Ectodermal cell (in vitro differentiated cells): ENCODE data around the gene SCN2B. TPM values are rescaled to one million over a fixed set of nuclear protein-coding genes. Genes with fewer than 3 reads are reported as not detected.
A peak's percentile ranks its signal among the peaks of the same experiment; 100 is the strongest.

Experiments used
- H3K27ac ChIP-seq: 2 replicates; pipeline ENCODE4 v1.7.0; 2013; ENCODE audit warnings: mild to moderate bottlenecking, low read depth, low read length; ENCODE audit not compliant: insufficient read depth, poor library complexity, severe bottlenecking
- H3K27me3 ChIP-seq: 2 replicates; pipeline ENCODE4 v1.7.0; 2013; ENCODE audit warnings: mild to moderate bottlenecking, low read length; ENCODE audit not compliant: insufficient read depth, control insufficient read depth, poor library complexity, severe bottlenecking
- H3K36me3 ChIP-seq: one replicate; pipeline ENCODE4 v1.7.0; 2013; ENCODE audit warnings: low read length; ENCODE audit not compliant: control insufficient read depth, insufficient read depth
- H3K4me1 ChIP-seq: one replicate; pipeline ENCODE4 v1.7.0; 2013; ENCODE audit warnings: low read length; ENCODE audit not compliant: control insufficient read depth, insufficient read depth
- H3K4me3 ChIP-seq: 2 replicates; pipeline ENCODE4 v1.7.0; 2013; ENCODE audit warnings: low read depth, low read length, control low read depth; ENCODE audit not compliant: insufficient read depth
- H3K9me3 ChIP-seq: 2 replicates; pipeline ENCODE4 v1.7.0; 2013; ENCODE audit warnings: mild to moderate bottlenecking, low read length, moderate library complexity; ENCODE audit not compliant: control insufficient read depth
- WGBS, 2 experiments: methylation state at CpG; one replicate each; pipeline ENCODE4 v1.1.7; 2013; ENCODE audit warnings: missing lambda C conversion rate in 2 of 2; 5-methylcytosine and 5-hydroxymethylcytosine counted together
- polyA plus RNA-seq, 4 experiments: library from polyadenylated mRNA; stranded (reverse); fragments of 50-300 nt; gene quantifications; one replicate each; pipeline ENCODE4 v1.2.3, GENCODE V29; 2013

SCN2B gene, protein sequence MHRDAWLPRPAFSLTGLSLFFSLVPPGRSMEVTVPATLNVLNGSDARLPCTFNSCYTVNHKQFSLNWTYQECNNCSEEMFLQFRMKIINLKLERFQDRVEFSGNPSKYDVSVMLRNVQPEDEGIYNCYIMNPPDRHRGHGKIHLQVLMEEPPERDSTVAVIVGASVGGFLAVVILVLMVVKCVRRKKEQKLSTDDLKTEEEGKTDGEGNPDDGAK
- polyA plus RNA-seq (2013, experiment 1 of 4), result 0.67 TPM
- polyA plus RNA-seq (2013, experiment 2 of 4), result 0.44 TPM
- polyA plus RNA-seq (2013, experiment 3 of 4), result 0.43 TPM
- 0.57 TPM for polyA plus RNA-seq (2013, experiment 4 of 4)

DNA sequence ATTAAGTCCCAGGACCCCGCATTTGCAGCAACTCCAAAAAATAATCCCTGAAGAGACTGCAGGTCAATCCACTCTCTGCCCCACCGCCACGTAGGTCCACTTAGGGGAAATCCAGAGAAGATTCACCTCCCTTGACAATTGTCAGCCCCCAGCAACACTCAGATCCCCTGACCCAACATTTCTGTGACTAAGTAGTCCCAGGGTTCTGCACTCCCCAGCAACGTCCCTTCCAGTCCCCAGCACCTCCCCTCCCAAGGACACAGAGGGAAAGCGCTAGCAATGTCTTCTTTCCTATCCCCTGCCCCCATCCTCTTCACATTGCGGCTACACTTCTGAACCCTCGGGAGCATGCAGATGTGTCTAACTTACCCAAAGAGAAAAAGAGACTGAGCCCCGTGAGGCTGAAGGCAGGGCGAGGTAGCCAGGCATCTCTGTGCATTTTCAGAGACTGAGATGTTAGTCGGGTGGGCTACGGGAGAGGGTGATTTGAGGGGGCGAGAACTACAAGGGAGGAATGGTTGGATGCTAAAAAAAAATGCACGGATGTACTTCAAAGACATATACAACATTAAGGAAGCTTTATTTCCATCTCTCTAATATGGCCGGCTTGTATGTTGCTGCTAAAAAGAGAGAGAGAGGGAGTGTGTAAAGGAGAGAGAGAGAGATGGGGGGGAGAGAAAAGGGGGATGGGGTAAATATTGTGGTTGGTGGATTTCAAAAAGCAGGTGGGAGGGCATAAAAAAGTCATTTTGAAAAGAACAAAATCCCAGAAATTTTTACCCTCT lies at the start of gene SCN2B:
TSS of gene SCN2B (minus strand) at position 647 of the 785 bp plus-strand sequence. CDS start at position 439, 208 bp downstream.
- peaks cover 13% of the 10 kb centered on the region for H3K4me1 ChIP-seq
- peak within 1 kb of the TSS; percentile 39 for H3K4me3 ChIP-seq
- no peak within 1 kb of the TSS for H3K27ac ChIP-seq
- H3K36me3 ChIP-seq, result no peaks in the 10 kb centered on the region
- peaks cover 34% of the 10 kb centered on the region for H3K27me3 ChIP-seq
- H3K9me3 ChIP-seq, result no peaks in the 10 kb centered on the region
- 9 to 11% methylated on average over 12 to 14 of the region's 14 CpGs for WGBS, 2 experiments

DNA sequence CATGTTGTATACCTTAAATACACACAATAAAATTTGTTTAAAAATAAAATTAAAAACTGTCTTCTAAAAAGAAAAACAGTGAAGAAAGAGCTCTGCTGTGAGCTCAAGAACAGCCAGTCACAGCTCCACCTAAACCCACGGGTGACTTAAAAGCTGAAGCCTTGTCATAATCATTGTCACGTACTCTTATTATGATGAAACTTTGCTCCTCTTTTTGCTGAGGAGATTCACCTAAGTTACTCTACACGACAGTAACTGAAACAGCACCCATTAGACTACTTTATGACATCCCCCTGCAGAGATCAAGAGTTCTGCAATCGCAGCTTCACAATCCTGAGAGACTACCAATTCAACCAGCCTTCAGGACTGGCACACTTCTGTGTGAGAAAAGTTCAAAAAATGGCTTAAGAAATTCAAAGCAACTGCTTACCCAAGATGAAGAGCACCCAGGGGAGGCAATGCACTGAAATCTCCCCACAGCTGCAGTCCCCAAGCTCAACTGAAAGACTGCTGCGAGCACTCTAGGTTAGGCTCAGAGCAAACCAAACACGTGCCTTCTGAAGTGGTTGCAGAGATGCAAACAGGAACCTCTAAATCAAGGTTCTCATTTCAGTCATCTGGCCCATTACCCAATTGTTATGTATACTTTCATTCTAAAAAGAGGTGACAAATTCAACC lies 48.2 kb upstream of the SCN2B start, which contains the start of gene JAML:
TSS of gene JAML (minus strand) at position 501 of the 678 bp plus-strand sequence. CDS start 10,145 bp downstream, outside the sequence.
- 87 to 88% methylated on average over 6 of the region's 6 CpGs for WGBS, 2 experiments
- Histone ChIP-seq H3K4me1 (no peaks in the 10 kb centered on the region), H3K36me3 (no peaks in the 10 kb centered on the region)

DNA sequence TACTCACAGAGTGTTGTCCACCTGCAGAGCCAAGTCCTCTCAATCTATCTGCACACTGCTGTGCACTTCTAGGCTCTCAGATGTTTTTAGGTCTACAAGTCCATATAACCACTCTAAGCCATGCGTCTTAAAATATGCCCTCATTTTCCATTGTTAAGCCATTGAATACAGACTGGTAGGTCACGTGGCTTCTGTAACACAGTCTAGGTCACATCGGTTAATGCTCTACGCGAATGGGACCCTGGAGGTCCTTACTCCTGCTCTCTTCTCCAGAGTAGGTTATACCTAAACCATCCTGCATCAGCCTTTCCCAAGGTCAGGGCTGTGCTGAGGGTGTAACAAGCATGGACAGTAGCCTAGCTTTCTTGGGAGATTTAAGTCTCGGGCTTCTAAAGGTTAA lies 47.6 kb upstream of the SCN2B start:
- Histone ChIP-seq H3K4me1 (no peaks in the 10 kb centered on the region), H3K9me3 (no peaks in the 10 kb centered on the region), H3K27ac (no peak overlapping the region), H3K27me3 (no peaks in the 10 kb centered on the region), H3K4me3 (no peak overlapping the region), H3K36me3 (no peaks in the 10 kb centered on the region)
- WGBS, 2 experiments, result 89 to 96% methylated on average over 6 of the region's 6 CpGs

More for the DNA sequence above, 48.2 kb upstream of the SCN2B start, which contains the start of gene JAML:
- no peaks in the 10 kb centered on the region for H3K27me3 ChIP-seq
- H3K27ac ChIP-seq, result no peak within 1 kb of the TSS
- no peaks in the 10 kb centered on the region for H3K9me3 ChIP-seq
- no peak within 1 kb of the TSS for H3K4me3 ChIP-seq

DNA sequence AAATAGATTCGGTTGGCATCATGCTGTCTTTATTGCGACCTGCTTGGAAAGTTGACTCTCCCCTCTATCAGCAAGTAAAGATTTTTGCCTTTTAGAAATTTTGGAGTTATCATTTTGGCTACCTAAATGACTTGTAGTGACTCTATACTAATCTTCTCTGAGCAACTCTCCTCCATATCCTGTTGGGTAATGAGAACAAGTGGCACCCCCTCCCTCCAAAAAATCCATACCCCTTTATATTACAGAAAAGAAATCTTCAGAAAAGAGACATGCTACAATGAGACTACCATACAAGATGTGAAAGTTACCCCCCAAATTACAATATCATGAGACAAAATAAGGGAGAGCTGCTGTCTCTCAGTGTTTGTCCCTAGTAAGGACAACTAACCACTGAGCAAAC lies 47.1 kb upstream of the SCN2B start:
- WGBS, 2 experiments, result 100% methylated on average over 2 of the region's 2 CpGs; no CpG with 5 or more reads in 1 of the 2 experiments
- Histone ChIP-seq H3K4me1 (no peaks in the 10 kb centered on the region), H3K36me3 (no peaks in the 10 kb centered on the region), H3K9me3 (no peaks in the 10 kb centered on the region), H3K4me3 (no peak overlapping the region), H3K27ac (no peak overlapping the region), H3K27me3 (no peaks in the 10 kb centered on the region)

DNA sequence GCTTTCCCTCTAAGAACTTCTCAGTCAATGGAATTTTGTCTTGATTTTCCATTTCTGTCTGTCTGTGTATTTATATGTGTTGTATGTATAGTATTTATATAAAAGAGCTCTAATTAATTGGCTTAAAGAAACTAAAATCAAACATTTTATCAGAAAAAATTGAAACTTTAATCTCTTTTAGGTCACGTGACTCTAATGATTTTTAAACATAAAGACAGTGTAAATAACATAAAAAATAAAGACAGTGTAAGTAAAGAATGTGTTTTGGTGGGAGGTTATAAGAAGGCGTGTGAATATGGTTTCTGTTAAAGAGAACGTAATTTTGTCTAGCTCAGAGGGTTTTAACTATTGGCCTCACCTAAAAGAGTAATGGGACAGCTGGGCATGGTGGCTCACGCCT lies 46.0 kb upstream of the SCN2B start:
- Histone ChIP-seq H3K27me3 (no peaks in the 10 kb centered on the region), H3K4me3 (no peak overlapping the region), H3K4me1 (no peaks in the 10 kb centered on the region), H3K27ac (no peak overlapping the region), H3K9me3 (no peaks in the 10 kb centered on the region), H3K36me3 (no peaks in the 10 kb centered on the region)
- WGBS, 2 experiments, result 62 to 63% methylated on average over 3 of the region's 4 CpGs

DNA sequence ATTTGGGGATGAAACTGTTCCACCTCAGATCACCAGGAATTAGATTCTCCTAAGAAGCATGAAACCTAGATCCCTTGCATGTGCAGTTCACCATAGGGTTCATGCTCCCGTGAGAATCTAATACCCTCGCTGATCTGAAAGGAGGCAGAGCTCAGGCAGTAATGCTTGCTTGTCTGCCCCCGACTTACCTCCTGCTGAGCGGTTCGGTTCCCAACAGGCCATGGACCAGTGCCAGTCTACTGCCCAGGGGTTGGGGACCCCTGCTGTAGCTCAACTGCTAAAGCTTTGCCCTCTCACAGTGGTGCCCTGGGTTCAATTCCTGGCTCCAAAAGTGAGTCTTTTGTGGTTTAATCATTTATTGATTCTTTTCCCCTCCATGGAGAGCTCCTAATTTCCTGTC lies 45.0 kb upstream of the SCN2B start:
- Histone ChIP-seq H3K9me3 (no peaks in the 10 kb centered on the region), H3K36me3 (no peaks in the 10 kb centered on the region), H3K27me3 (no peaks in the 10 kb centered on the region), H3K27ac (no peak overlapping the region), H3K4me1 (no peaks in the 10 kb centered on the region), H3K4me3 (no peak overlapping the region)
- WGBS, 2 experiments, result 71 to 74% methylated on average over 5 of the region's 5 CpGs

DNA sequence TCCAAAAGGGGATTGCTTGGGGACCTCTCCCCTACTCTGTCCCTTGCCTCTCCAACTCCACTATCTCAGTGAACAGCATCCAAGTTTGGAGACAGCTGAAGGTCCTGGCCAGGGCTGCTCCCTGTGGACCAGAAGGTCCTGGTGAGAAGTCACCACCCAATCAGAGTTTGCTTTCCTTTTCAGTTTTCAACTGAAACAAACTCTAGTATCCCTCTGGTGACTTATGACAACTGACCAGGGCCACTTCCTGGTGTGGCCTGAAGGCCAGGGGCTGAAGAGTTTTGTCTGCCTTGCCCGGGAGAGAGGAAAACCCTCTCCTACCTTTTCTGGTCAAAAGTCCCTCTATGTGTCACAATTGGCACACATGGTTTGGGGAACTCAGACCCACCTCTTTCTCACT lies 43.3 kb upstream of the SCN2B start:
- Histone ChIP-seq H3K36me3 (no peaks in the 10 kb centered on the region), H3K27ac (no peak overlapping the region), H3K9me3 (peaks cover 1% of the 10 kb centered on the region), H3K4me3 (no peak overlapping the region), H3K27me3 (no peaks in the 10 kb centered on the region), H3K4me1 (no peaks in the 10 kb centered on the region)
- WGBS, 2 experiments, result 93 to 96% methylated on average over 1 of the region's 1 CpG

DNA sequence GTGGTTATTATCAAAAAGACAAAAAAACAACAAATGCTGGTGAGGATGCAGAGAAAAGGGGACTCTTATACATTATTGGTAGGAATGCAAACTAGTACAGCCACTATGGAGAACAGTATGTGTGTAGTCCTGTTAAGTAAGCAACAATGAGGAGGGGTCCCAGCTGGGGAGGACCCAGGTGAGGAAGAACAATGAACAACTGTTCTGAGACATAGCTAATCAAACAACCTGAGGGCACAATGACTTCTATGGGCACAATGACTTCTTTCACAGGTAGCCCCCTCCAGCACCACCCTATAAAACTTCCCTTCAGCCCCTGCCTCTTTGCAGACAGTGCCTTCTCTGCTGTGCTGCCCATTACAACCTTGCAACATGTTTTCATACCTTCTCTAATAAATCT lies 42.8 kb upstream of the SCN2B start:
- Histone ChIP-seq H3K9me3 (peaks cover 2% of the 10 kb centered on the region), H3K36me3 (no peaks in the 10 kb centered on the region), H3K4me3 (no peak overlapping the region), H3K27ac (no peak overlapping the region), H3K4me1 (no peaks in the 10 kb centered on the region), H3K27me3 (no peaks in the 10 kb centered on the region)

DNA sequence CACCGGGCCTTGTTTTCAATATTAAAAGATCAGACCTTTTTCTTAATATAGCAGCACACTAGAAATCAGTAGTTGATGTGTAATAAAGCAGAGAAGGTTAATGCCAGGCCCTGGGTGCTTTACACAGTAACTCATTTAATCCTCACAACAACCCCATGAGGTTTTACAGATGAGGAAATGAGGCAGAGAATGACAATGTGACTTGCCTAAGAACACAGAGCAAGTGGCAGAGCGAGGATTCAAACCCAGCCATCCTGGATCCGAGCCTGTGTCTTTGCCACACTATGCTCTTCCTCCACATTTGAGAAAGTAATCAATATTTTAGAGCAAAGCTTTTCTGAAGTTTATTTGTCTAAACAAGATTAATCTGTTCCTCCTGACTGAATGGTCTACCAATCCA lies 41.1 kb upstream of the SCN2B start:
- H3K27me3 ChIP-seq, result no peaks in the 10 kb centered on the region
- H3K4me1 ChIP-seq, result peaks cover 7% of the 10 kb centered on the region
- 83 to 95% methylated on average over 3 of the region's 3 CpGs for WGBS, 2 experiments
- H3K4me3 ChIP-seq, result no peak overlapping the region
- no peaks in the 10 kb centered on the region for H3K36me3 ChIP-seq
- peaks cover 2% of the 10 kb centered on the region for H3K9me3 ChIP-seq
- no peak overlapping the region for H3K27ac ChIP-seq
